ENCODE results near the gene DHX40. TPM values are rescaled to one million over a fixed set of nuclear protein-coding genes. Genes with fewer than 3 reads are reported as not detected.
A peak's percentile ranks its signal among the peaks of the same experiment; 100 is the strongest.

DHX40 gene
- polyA plus RNA-seq, 1 of the 3 experiments (the other 2 are of a cell fraction), result 33.8 TPM

GRCh38 chr17:59565171-59565958 is at the start of gene DHX40 (continued):
- TF ChIP-seq REST (IDR thresholded peaks at IDR 0.05; ENCODE audit: low read depth, low read length), result peak; percentile 56; the same call in 1 of the 2 replicates
- TF ChIP-seq, protein P1, sequence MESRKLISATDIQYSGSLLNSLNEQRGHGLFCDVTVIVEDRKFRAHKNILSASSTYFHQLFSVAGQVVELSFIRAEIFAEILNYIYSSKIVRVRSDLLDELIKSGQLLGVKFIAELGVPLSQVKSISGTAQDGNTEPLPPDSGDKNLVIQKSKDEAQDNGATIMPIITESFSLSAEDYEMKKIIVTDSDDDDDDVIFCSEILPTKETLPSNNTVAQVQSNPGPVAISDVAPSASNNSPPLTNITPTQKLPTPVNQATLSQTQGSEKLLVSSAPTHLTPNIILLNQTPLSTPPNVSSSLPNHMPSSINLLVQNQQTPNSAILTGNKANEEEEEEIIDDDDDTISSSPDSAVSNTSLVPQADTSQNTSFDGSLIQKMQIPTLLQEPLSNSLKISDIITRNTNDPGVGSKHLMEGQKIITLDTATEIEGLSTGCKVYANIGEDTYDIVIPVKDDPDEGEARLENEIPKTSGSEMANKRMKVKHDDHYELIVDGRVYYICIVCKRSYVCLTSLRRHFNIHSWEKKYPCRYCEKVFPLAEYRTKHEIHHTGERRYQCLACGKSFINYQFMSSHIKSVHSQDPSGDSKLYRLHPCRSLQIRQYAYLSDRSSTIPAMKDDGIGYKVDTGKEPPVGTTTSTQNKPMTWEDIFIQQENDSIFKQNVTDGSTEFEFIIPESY (IDR thresholded peaks at IDR 0.05; ENCODE audit: borderline replicate concordance, low read depth), result no peak
- TF ChIP-seq, protein P2, sequence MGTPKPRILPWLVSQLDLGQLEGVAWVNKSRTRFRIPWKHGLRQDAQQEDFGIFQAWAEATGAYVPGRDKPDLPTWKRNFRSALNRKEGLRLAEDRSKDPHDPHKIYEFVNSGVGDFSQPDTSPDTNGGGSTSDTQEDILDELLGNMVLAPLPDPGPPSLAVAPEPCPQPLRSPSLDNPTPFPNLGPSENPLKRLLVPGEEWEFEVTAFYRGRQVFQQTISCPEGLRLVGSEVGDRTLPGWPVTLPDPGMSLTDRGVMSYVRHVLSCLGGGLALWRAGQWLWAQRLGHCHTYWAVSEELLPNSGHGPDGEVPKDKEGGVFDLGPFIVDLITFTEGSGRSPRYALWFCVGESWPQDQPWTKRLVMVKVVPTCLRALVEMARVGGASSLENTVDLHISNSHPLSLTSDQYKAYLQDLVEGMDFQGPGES (IDR thresholded peaks at IDR 0.05; ENCODE audit: low read depth, low read length), result no peak
- peak; percentile 94 for TF ChIP-seq MXI1 (IDR thresholded peaks at IDR 0.05; ENCODE audit: low read depth, low read length)

DNA sequence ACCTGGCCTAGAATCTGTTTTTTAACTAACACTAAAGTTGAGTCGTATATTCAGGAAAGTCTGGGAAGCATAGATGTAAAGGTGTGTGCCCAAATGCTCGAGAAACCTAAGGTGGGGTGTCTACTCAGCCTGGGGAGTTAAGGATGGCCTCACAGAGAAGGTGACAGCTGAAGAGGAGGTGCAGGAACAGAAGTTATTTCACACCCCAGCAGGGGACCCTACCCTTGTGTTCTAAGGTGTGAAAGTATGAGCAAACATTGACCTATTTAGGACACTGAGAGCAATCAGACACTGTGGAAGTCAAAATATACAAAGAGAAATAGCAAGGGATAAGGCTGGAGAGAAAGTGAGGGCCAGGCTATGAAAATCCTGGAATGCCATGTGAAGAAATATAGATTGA is 49.0 kb upstream of the DHX40 start:
- no peak for DNase-seq
- Histone ChIP-seq H3K4me1 (ENCODE audit: control insufficient read depth in 1 of 2, insufficient read depth in 2 of 2, low read depth in 1 of 2, low read length in 1 of 2) (peaks cover 0 to 4% of the 10 kb centered on the region in 2 experiments; a peak in 2 of 4 replicates), H3K4me3 (ENCODE audit: low read depth in 2 of 2, low read length in 1 of 2) (no peak overlapping the region), H3K79me2 (ENCODE audit: insufficient read depth) (no peaks in the 10 kb centered on the region), H3F3A (replicated peaks; ENCODE audit: insufficient read depth) (no peaks in the 10 kb centered on the region), H3K36me3 (replicated peaks in 1 of 2; ENCODE audit: control insufficient read depth in 1 of 2, insufficient read depth in 2 of 2, low read length in 1 of 2) (no peaks in the 10 kb centered on the region), H3K27ac (ENCODE audit: low read depth in 2 of 2, low read length in 1 of 2) (no peak overlapping the region), H3K9me2 (no peaks in the 10 kb centered on the region), H3K27me3 (ENCODE audit: insufficient read depth) (no peaks in the 10 kb centered on the region), H2AFZ (ENCODE audit: low read depth) (no peak overlapping the region), H3K9me3 (no peaks in the 10 kb centered on the region), H4K20me1 (ENCODE audit: insufficient read depth) (no peaks in the 10 kb centered on the region), H3K9ac (no peak overlapping the region), H3K4me2 (no peak overlapping the region)
- ChIA-PET CTCF (interaction anchor here (1.2 to 1.6 kb wide), 2 partner anchors 20 to 127 kb away, joined by 3 read pairs; no protein-coding TSS in a partner anchor), POLR2A (no interaction called here)
- 53% methylated on average over 2 of the region's 2 CpGs for WGBS (ENCODE audit: low lambda C conversion rate)
- TF ChIP-seq USF1 (IDR thresholded peaks at IDR 0.05; ENCODE audit: borderline replicate concordance, low read depth) (no peak), TCF12 (IDR thresholded peaks at IDR 0.05) (no peak), REST (IDR thresholded peaks at IDR 0.05; ENCODE audit: low read depth, low read length) (no peak), JUND (IDR thresholded peaks at IDR 0.05) (no peak), MAX (IDR thresholded peaks at IDR 0.05; ENCODE audit: low read depth) (no peak), NRF1 (IDR thresholded peaks at IDR 0.05; ENCODE audit: low read depth, low read length) (no peak), PBX3 (IDR thresholded peaks at IDR 0.05) (no peak), RXRA (IDR thresholded peaks at IDR 0.05; ENCODE audit: borderline replicate concordance, low read depth) (no peak), MXI1 (IDR thresholded peaks at IDR 0.05; ENCODE audit: low read depth, low read length) (no peak), ELF1 (IDR thresholded peaks at IDR 0.05) (no peak), CHD2 (IDR thresholded peaks at IDR 0.05; ENCODE audit: low read length, partially characterized antibody) (no peak), MEF2A (IDR thresholded peaks at IDR 0.05; ENCODE audit: borderline replicate concordance, low read depth) (no peak), RAD21 (IDR thresholded peaks at IDR 0.05; ENCODE audit: low read length) (no peak)
- TF ChIP-seq, protein P2 (IDR thresholded peaks at IDR 0.05; ENCODE audit: low read depth, low read length), result no peak

Data from SK-N-SH (cell line).